Subcutaneous adipose tissue (tissue), 4 donors: ENCODE measurements around the gene CTDSPL. TPM values are rescaled to one million over a fixed set of nuclear protein-coding genes. Genes with fewer than 3 reads are reported as not detected.

Experiments used
- CTCF ChIP-seq: fragments of 450-650 bp; IDR thresholded peaks from one replicate; pipeline ENCODE4 v1.5.1; 2016; ENCODE audit warnings: low read depth, mild to moderate bottlenecking, control low read depth, antibody characterized with exemption, moderate library complexity
- total RNA-seq, 4 donors: library from RNA; depleted of rRNA; stranded (reverse); fragments of >200 nt; gene quantifications; one replicate each; pipeline ENCODE4 v1.1.0, GENCODE V29; 2016

The CTDSPL gene
- total RNA-seq, 4 donors from 2014 or later, result 29.0 to 34.8 (median 30.1) TPM

GRCh38 chr3:37905987-37906674, 44.5 kb downstream of the CTDSPL start:
- no peak for TF ChIP-seq CTCF

DNA sequence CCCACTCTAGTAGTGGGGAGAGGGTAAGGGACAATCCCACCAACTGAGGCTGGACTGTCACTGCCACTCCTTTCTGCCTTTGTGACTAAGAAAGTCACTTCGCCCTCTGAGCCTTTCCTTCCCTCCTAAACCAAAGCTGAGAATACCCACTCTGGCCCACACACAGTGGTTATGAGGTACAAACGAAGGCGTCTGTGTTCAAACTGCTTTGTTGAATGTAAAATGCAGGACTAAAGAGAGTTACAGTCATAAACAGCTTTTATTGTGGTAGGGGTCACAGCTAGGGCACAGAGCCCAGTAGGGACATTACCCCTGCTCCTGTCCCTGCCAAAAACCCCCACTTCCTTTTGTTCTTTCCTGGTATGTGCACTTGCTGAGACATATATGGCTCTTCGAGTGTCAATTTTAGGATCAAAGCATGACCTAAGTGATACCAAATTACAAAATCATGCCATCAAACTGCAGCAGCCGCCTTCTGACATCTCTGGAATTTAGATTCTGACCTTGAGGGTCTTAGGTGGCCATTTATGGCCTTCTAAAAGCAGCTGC, 45.1 kb downstream of the CTDSPL start:
- TF ChIP-seq CTCF, result no peak

GRCh38 chr3:37907371-37907770, 45.7 kb downstream of the CTDSPL start:
- TF ChIP-seq CTCF, result no peak

DNA sequence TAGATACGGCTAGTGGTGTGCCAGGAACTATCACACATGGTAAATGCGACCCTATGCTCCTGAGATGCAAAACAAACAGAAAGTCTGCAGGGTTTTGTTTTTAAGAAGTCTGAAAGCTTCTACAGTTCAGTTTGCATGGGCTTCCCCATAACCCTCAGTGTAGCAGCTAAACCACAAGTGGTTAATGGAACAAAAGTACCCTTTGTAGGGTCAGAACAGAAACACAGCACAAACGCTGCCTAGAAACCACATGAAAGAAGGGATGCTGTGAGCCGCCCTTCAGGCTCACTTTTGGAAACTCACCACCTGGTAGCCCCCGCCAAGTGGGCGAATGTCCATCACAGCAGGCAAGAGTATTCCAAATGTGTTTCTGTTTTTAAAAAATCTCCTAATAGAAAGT, 46.2 kb downstream of the CTDSPL start:
- no peak for TF ChIP-seq CTCF

DNA sequence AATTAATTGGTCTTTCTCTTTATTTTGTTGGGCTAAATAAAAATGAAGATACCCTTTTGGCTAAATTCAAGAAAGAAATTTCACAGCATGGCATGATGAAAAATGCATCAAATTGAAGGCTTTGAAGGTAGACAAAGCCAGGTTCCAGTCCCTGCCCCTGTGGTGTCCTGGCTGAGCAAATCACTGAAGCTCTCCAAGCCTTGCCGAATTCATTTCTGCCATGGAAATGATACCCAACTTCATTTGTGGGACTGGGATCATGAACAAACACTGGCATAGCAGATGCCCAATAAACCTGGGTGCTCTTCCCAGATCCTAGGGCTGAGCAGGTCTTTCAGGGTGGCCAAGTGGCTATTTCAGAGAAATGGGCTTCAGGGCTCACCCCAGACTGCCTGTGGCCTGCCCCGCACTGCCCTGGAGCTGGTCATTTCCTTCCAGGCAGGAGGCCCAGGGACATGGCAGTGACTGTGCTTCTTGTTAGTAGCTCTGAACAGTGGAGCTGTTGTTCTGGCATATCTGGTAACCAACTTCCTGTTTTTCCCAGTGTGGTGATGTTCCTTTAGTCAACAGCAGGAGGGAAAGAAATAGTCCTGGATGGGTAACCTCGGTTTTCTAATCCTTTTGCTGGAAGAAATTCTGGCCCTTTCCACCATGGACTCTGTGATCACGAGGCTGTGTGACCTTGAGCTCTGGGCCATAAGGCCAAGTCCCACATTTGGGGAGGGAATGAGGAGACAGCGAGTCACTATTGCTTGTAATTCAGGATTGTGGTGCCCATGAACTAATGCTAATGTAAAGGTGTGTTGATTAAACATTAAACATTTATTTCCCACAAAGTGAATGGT, 47.6 kb downstream of the CTDSPL start:
- TF ChIP-seq CTCF, result no peak

GRCh38 chr3:37910671-37911400, 49.2 kb downstream of the CTDSPL start:
- no peak for TF ChIP-seq CTCF
